GM23338 (cell line): ENCODE results near the gene C3AR1. TPM values are rescaled to one million over a fixed set of nuclear protein-coding genes. Genes with fewer than 3 reads are reported as not detected.

Experiments used
- ATAC-seq: fragments of 200-7000 bp; cut with Tn5 transposase; 3 replicates; pipeline ENCODE4 v1.9.1; 2020
- DNase-seq: peaks from one replicate; pipeline ENCODE4 v3.0.0-alpha.2; 2015; ENCODE audit warnings: low spot score
- H2AFZ ChIP-seq: fragments of 200-600 bp; sonication (generic); 2 replicates; pipeline ENCODE4 v1.8.0; 2016; ENCODE audit warnings: antibody characterized with exemption, mild to moderate bottlenecking, moderate library complexity
- H3F3A ChIP-seq: fragments of 200-600 bp; sonication (generic); replicated peaks from 2 replicates; pipeline ENCODE4 v1.8.0; 2017; ENCODE audit warnings: antibody characterized with exemption, mixed run types, low read depth
- H3K27ac ChIP-seq: fragments of 200-600 bp; sonication (generic); 2 replicates; pipeline ENCODE4 v1.6.1; 2016; ENCODE audit warnings: low read depth
- H3K27me3 ChIP-seq: fragments of 200-600 bp; sonication (generic); 2 replicates; pipeline ENCODE4 v1.8.0; 2016; ENCODE audit warnings: mild to moderate bottlenecking, mixed run types, moderate library complexity; ENCODE audit not compliant: insufficient read depth
- H3K36me3 ChIP-seq: fragments of 200-600 bp; sonication (generic); 2 replicates; pipeline ENCODE4 v1.8.0; 2016; ENCODE audit warnings: mild to moderate bottlenecking; ENCODE audit not compliant: insufficient read depth
- H3K4me1 ChIP-seq: fragments of 200-600 bp; sonication (generic); 2 replicates; pipeline ENCODE4 v1.8.0; 2016; ENCODE audit warnings: mild to moderate bottlenecking, moderate library complexity; ENCODE audit not compliant: insufficient read depth
- H3K4me2 ChIP-seq: fragments of 200-600 bp; sonication (generic); 2 replicates; pipeline ENCODE4 v1.7.1; 2017; ENCODE audit warnings: mixed run types
- H3K4me3 ChIP-seq: fragments of 200-600 bp; sonication (generic); 2 replicates; pipeline ENCODE4 v1.6.1; 2016; ENCODE audit warnings: mixed run types
- H3K79me2 ChIP-seq: fragments of 200-600 bp; sonication (generic); replicated peaks from 2 replicates; pipeline ENCODE4 v1.8.0; 2017; ENCODE audit warnings: mild to moderate bottlenecking; ENCODE audit not compliant: insufficient read depth
- H3K9me2 ChIP-seq: fragments of 200-600 bp; sonication (generic); 2 replicates; pipeline ENCODE4 v1.8.0; 2017; ENCODE audit not compliant: insufficient read depth
- H4K20me1 ChIP-seq: fragments of 200-600 bp; sonication (generic); replicated peaks from 2 replicates; pipeline ENCODE4 v1.8.0; 2017; ENCODE audit warnings: mild to moderate bottlenecking; ENCODE audit not compliant: insufficient read depth
- H3K27ac Mint-ChIP-seq: 2 replicates; pipeline ENCODE4 v1.8.0; 2020; ENCODE audit warnings: inconsistent platforms, mild to moderate bottlenecking, moderate library complexity, mixed read lengths
- H3K27me3 Mint-ChIP-seq: 3 replicates; pipeline ENCODE4 v1.8.0; 2022; ENCODE audit warnings: low read depth, mild to moderate bottlenecking, moderate library complexity, mixed read lengths, inconsistent platforms; ENCODE audit not compliant: insufficient read depth, poor library complexity
- H3K36me3 Mint-ChIP-seq: 3 replicates; pipeline ENCODE4 v1.8.0; 2021; ENCODE audit warnings: low read depth, mild to moderate bottlenecking, inconsistent platforms, moderate library complexity, mixed read lengths
- H3K4me1 Mint-ChIP-seq: 3 replicates; pipeline ENCODE4 v1.8.0; 2020; ENCODE audit warnings: mild to moderate bottlenecking, inconsistent platforms, mixed read lengths
- H3K4me3 Mint-ChIP-seq: 3 replicates; pipeline ENCODE4 v1.8.0; 2021; ENCODE audit warnings: moderate library complexity, mild to moderate bottlenecking, inconsistent platforms, mixed read lengths
- H3K9me3 Mint-ChIP-seq: 3 replicates; pipeline ENCODE4 v1.8.0; 2020; ENCODE audit warnings: moderate library complexity, mild to moderate bottlenecking, inconsistent platforms, mixed read lengths
- CREB1 ChIP-seq: fragments of 250-450 bp; sonication (Bioruptor Pico); IDR thresholded peaks from 2 replicates; pipeline ENCODE4 v1.5.0; 2020; ENCODE audit warnings: low read depth, mild to moderate bottlenecking, moderate library complexity
- ETS1 ChIP-seq: IDR thresholded peaks from 2 replicates; pipeline ENCODE4 v1.6.1; 2016; ENCODE audit warnings: antibody characterized with exemption
- EZH2 ChIP-seq: fragments of 200-600 bp; sonication (generic); IDR thresholded peaks from one replicate; pipeline ENCODE4 v1.8.0; 2017; ENCODE audit warnings: antibody characterized with exemption, mild to moderate bottlenecking, low read depth; ENCODE audit not compliant: unreplicated experiment
- EZH2phosphoT487 ChIP-seq: fragments of 200-600 bp; sonication (generic); IDR thresholded peaks from one replicate; pipeline ENCODE4 v1.8.1; 2018; ENCODE audit warnings: antibody characterized with exemption; ENCODE audit not compliant: unreplicated experiment
- JUNB ChIP-seq: IDR thresholded peaks from one replicate; pipeline ENCODE4 v1.6.1; 2016; ENCODE audit warnings: antibody characterized with exemption; ENCODE audit not compliant: unreplicated experiment
- NANOG ChIP-seq: IDR thresholded peaks from 2 replicates; pipeline ENCODE4 v1.6.1; 2016; ENCODE audit warnings: antibody characterized with exemption, borderline replicate concordance
- POLR2AphosphoS5 ChIP-seq: IDR thresholded peaks from 2 replicates; pipeline ENCODE4 v1.6.1; 2016; ENCODE audit warnings: antibody characterized with exemption, low read depth
- STAT1 ChIP-seq: IDR thresholded peaks from one replicate; pipeline ENCODE4 v1.6.1; 2016; ENCODE audit warnings: antibody characterized with exemption; ENCODE audit not compliant: unreplicated experiment
- ZNF331 ChIP-seq: fragments of 250-450 bp; sonication (Bioruptor Pico); IDR thresholded peaks from 2 replicates; pipeline ENCODE4 v1.5.0; 2020; ENCODE audit warnings: low read depth, mild to moderate bottlenecking, moderate library complexity
- polyA plus RNA-seq: library from polyadenylated mRNA; unstranded; fragments of >200 nt; fragmentation: Nextera tagmentation; extraction: Ambion mirVana; gene quantifications from 2 replicates; pipeline ENCODE4 v1.2.1, GENCODE V29; 2016
- total RNA-seq: library from RNA; depleted of rRNA; stranded (reverse); fragments of >200 nt; shearing (Covaris generic); gene quantifications from 2 replicates; pipeline ENCODE4 v1.2.3, GENCODE V29; 2014
- TF ChIP-seq, protein P1 (sequence below): IDR thresholded peaks from one replicate; pipeline ENCODE4 v1.6.1; 2018; ENCODE audit warnings: antibody characterized with exemption; ENCODE audit not compliant: unreplicated experiment
- TF ChIP-seq, protein P2 (sequence below), 2 experiments: fragments of 200-600 bp in 1 of 2; sonication (generic) in 1 of 2; conservative IDR thresholded peaks; 2 replicates each; pipeline versions ENCODE4 v1.5.1 to v1.6.1; 2016 to 2017; ENCODE audit warnings: antibody characterized with exemption in 2 of 2, low read depth in 2 of 2, mild to moderate bottlenecking in 2 of 2, moderate library complexity in 1 of 2

C3AR1 gene
- total and polyA plus RNA-seq, 2 experiments from 2014 or later: not detected

- TF ChIP-seq ETS1: no peak
Measured at GRCh38 chr12:8030189-8030588, 36.0 kb downstream of the C3AR1 start (continued).

GRCh38 chr12:8028267-8028666 is 37.9 kb downstream of the C3AR1 start:
- Histone ChIP-seq H3K79me2 (no peaks in the 10 kb centered on the region; the same call in 1 of the 2 replicates), H3K9me2 (no peaks in the 10 kb centered on the region), H3K27ac (no peak overlapping the region), H3F3A (peaks cover 13% of the 10 kb centered on the region; the same call in 1 of the 2 replicates), H3K4me3 (0 out of 2 replicates have a peak overlapping the region, but pooled peaks have one; percentile 51), H3K27me3 (no peaks in the 10 kb centered on the region), H3K4me2 (peak overlapping the region; percentile 71; the same call in 1 of the 2 replicates), H3K4me1 (peaks cover 11% of the 10 kb centered on the region; the same call in 1 of the 2 replicates), H4K20me1 (no peaks in the 10 kb centered on the region), H3K36me3 (no peaks in the 10 kb centered on the region), H2AFZ (no peak overlapping the region)
- H3K4me1 Mint-ChIP-seq: peaks cover 9% of the 10 kb centered on the region
- H3K36me3 Mint-ChIP-seq: no peaks in the 10 kb centered on the region
- no peaks in the 10 kb centered on the region for H3K9me3 Mint-ChIP-seq
- no peak overlapping the region for H3K27ac Mint-ChIP-seq
- no peak for DNase-seq
- H3K27me3 Mint-ChIP-seq: no peaks in the 10 kb centered on the region
- H3K4me3 Mint-ChIP-seq: 0 out of 3 replicates have a peak overlapping the region, but pooled peaks have one; percentile 37
- ATAC-seq: no peak
- TF ChIP-seq STAT1: no peak
- TF ChIP-seq JUNB: no peak
- no peak for TF ChIP-seq NANOG
- no peak for TF ChIP-seq ZNF331 (CRISPR knock-in tag)
- TF ChIP-seq, protein P1, sequence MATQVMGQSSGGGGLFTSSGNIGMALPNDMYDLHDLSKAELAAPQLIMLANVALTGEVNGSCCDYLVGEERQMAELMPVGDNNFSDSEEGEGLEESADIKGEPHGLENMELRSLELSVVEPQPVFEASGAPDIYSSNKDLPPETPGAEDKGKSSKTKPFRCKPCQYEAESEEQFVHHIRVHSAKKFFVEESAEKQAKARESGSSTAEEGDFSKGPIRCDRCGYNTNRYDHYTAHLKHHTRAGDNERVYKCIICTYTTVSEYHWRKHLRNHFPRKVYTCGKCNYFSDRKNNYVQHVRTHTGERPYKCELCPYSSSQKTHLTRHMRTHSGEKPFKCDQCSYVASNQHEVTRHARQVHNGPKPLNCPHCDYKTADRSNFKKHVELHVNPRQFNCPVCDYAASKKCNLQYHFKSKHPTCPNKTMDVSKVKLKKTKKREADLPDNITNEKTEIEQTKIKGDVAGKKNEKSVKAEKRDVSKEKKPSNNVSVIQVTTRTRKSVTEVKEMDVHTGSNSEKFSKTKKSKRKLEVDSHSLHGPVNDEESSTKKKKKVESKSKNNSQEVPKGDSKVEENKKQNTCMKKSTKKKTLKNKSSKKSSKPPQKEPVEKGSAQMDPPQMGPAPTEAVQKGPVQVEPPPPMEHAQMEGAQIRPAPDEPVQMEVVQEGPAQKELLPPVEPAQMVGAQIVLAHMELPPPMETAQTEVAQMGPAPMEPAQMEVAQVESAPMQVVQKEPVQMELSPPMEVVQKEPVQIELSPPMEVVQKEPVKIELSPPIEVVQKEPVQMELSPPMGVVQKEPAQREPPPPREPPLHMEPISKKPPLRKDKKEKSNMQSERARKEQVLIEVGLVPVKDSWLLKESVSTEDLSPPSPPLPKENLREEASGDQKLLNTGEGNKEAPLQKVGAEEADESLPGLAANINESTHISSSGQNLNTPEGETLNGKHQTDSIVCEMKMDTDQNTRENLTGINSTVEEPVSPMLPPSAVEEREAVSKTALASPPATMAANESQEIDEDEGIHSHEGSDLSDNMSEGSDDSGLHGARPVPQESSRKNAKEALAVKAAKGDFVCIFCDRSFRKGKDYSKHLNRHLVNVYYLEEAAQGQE: no peak
- no peak for TF ChIP-seq CREB1
- TF ChIP-seq, protein P2, sequence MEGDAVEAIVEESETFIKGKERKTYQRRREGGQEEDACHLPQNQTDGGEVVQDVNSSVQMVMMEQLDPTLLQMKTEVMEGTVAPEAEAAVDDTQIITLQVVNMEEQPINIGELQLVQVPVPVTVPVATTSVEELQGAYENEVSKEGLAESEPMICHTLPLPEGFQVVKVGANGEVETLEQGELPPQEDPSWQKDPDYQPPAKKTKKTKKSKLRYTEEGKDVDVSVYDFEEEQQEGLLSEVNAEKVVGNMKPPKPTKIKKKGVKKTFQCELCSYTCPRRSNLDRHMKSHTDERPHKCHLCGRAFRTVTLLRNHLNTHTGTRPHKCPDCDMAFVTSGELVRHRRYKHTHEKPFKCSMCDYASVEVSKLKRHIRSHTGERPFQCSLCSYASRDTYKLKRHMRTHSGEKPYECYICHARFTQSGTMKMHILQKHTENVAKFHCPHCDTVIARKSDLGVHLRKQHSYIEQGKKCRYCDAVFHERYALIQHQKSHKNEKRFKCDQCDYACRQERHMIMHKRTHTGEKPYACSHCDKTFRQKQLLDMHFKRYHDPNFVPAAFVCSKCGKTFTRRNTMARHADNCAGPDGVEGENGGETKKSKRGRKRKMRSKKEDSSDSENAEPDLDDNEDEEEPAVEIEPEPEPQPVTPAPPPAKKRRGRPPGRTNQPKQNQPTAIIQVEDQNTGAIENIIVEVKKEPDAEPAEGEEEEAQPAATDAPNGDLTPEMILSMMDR (conservative IDR thresholded peaks at IDR 0.05; ENCODE audit: low read depth in 2 of 2): no peak
- no peak for TF ChIP-seq EZH2phosphoT487
- TF ChIP-seq EZH2: no peak
- TF ChIP-seq ETS1: no peak
- TF ChIP-seq POLR2AphosphoS5: no peak
